Uterus (tissue), 2 donors: ENCODE measurements around the gene CMAS.

ENCODE experiments used
- CTCF ChIP-seq, 4 experiments: fragments of 200-600 bp in 2 of 4; fragments of 450-650 bp in 2 of 4; sonication (generic) in 2 of 4; IDR thresholded peaks; one replicate each; pipeline ENCODE4 v1.5.1; 2016 to 2019; ENCODE audit warnings: antibody characterized with exemption in 4 of 4, mild to moderate bottlenecking in 2 of 4, moderate library complexity in 1 of 4
- POLR2A ChIP-seq, 2 donors: fragments of 450-650 bp; IDR thresholded peaks; one replicate each; pipeline ENCODE4 v1.6.1; 2016; ENCODE audit warnings: antibody characterized with exemption in 2 of 2, mild to moderate bottlenecking in 1 of 2, moderate library complexity in 1 of 2

GRCh38 chr12:21998782-21999181, 47.2 kb upstream of the CMAS start:
- TF ChIP-seq CTCF (IDR thresholded peaks at IDR 0.05) (no peak), POLR2A (IDR thresholded peaks at IDR 0.05) (no peak)
